Measurements from ENCODE around the gene THADA. TPM values are rescaled to one million over a fixed set of nuclear protein-coding genes. Genes with fewer than 3 reads are reported as not detected.

Gene THADA
- total RNA-seq, 1 experiment from 2014 or later: 20.1 TPM

DNA sequence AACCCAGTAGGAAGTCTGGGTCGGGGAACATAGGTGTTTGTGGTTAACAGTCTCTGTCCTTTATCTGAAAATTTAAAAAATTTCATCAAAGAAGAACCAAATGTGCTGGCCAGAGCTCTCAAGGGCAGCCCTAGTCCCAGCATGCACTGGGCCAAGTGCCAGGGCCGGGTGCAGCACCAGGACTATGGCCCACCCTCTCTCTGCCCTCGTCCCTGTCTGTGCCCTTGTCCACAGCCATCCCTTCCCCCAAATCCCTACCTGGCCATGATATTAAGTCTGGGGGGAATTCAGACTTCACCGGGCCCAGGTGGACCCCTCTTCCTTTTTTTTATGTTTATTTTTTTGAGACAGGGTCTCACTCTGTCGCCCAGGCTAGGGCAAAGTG is 355.1 kb downstream of the THADA start:
- no peak for TF ChIP-seq CTCF (conservative IDR thresholded peaks at IDR 0.05)
- no peak overlapping the region for H3K9ac ChIP-seq (ENCODE audit: extremely low read depth, insufficient read length, low read length)
- no peaks in the 10 kb centered on the region for H3K23me2 ChIP-seq (ENCODE audit: insufficient read length, low read depth, low read length, poor library complexity, severe bottlenecking)
- H2BK5ac ChIP-seq (ENCODE audit: insufficient read length, low read length): no peak overlapping the region
- no peak overlapping the region for H2AK5ac ChIP-seq (ENCODE audit: insufficient read length, low read length)
- no peak overlapping the region for H4K5ac ChIP-seq (ENCODE audit: insufficient read length, low read depth, low read length)
- H4K20me1 ChIP-seq (ENCODE audit: control insufficient read depth, insufficient read depth, insufficient read length): no peaks in the 10 kb centered on the region
- H3K14ac ChIP-seq (ENCODE audit: insufficient read depth, low read length): no peak overlapping the region
- no peak overlapping the region for H2BK15ac ChIP-seq (ENCODE audit: low read depth, low read length)
- no peak overlapping the region for H3K27ac ChIP-seq (ENCODE audit: insufficient read length, low read depth, low read length)
- Mint-ChIP-seq H3K9me3 (no peaks in the 10 kb centered on the region; a peak in 1 of 5 replicates), H3K4me1 (peaks cover 5 to 8% of the 10 kb centered on the region in 2 experiments; a peak in 3 of 4 replicates), H3K4me3 (no peak overlapping the region), H3K27me3 (ENCODE audit: low read depth) (no peaks in the 10 kb centered on the region), H3K36me3 (ENCODE audit: insufficient read depth in 1 of 3, low read depth in 3 of 3) (0 out of 7 replicates have a peak, but pooled peaks cover 0 to 1% (median 0%) of the 10 kb centered on the region in 3 experiments), H3K27ac (no peak overlapping the region; a peak in 1 of 7 replicates)
- no peaks in the 10 kb centered on the region for H3K9me3 ChIP-seq (ENCODE audit: control insufficient read depth, low read depth, low read length)
- no CpG with 5 or more reads among the region's 5 CpGs for WGBS (ENCODE audit: extremely low coverage, insufficient read length, low lambda C conversion rate)
- no peak for DNase-seq
- H4K8ac ChIP-seq (replicated peaks; ENCODE audit: insufficient read length, low read depth, low read length): no peak overlapping the region
- no peak overlapping the region for H3K56ac ChIP-seq (ENCODE audit: insufficient read length, low read depth, low read length)
- H3K4me1 ChIP-seq (ENCODE audit: insufficient read depth, low read length): no peaks in the 10 kb centered on the region
- H2BK20ac ChIP-seq (ENCODE audit: low read depth, low read length, poor library complexity, severe bottlenecking): no peak overlapping the region
- H3K4me2 ChIP-seq (ENCODE audit: insufficient read depth, insufficient read length, low read length): no peak overlapping the region
- no peak overlapping the region for H2BK120ac ChIP-seq (ENCODE audit: low read depth, low read length, poor library complexity, severe bottlenecking)
- H3K4ac ChIP-seq (ENCODE audit: low read depth, low read length): no peak overlapping the region
- H3K18ac ChIP-seq (ENCODE audit: insufficient read length, low read depth, low read length): no peak overlapping the region
- no peak overlapping the region for H3T11ph ChIP-seq (ENCODE audit: low read length)
- no peak overlapping the region for H3K23ac ChIP-seq (ENCODE audit: insufficient read length, low read depth, low read length)
- no peaks in the 10 kb centered on the region for H3K79me2 ChIP-seq (ENCODE audit: insufficient read depth, low read length)
- H2BK12ac ChIP-seq (ENCODE audit: insufficient read length, low read depth, low read length): no peak overlapping the region
- no peak overlapping the region for H4K91ac ChIP-seq (ENCODE audit: insufficient read length, low read depth, low read length)
- no peaks in the 10 kb centered on the region for H3K27me3 ChIP-seq (ENCODE audit: insufficient read depth, low read length)
- H3K79me1 ChIP-seq (ENCODE audit: insufficient read depth, low read depth, low read length, poor library complexity, severe bottlenecking): no peaks in the 10 kb centered on the region
- no peak overlapping the region for H2AFZ ChIP-seq (ENCODE audit: low read length)

Data from H9 (cell line).